ENCODE results near the gene CHRND.
A peak's percentile ranks its signal among the peaks of the same experiment; 100 is the strongest.

CHRND gene

DNA sequence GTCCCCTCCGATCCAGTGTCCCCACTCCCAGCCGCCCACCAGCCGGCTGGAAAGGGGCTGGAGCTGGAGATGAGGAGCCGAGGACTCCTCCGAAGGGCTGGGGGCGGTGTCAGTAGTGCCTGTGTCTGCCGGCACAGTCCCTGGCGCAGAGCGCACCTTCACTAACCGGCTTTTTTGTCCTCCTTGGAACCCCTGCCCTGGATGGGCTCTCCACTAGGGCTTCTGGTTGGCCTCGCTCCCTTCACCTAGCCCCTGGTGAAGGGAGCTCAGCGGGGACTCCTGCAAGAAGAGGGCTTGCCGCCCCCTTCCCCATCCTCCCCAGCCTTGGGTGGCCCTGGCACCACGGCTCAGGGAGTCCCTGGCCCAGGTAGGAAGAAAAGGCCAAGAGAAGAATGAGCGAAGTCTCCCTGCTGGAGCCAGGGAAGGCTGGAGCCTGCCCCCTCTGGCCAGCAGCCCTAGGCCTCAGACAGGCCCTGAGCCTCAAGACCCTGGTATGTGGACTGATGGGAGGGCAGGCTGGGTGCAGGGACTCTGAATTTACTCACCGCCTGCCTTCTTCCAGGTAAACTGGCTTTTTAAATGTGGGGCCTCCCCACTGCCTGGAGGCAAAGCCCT lies 37.8 kb upstream of the CHRND start:
- DNase-seq = no peak

DNA sequence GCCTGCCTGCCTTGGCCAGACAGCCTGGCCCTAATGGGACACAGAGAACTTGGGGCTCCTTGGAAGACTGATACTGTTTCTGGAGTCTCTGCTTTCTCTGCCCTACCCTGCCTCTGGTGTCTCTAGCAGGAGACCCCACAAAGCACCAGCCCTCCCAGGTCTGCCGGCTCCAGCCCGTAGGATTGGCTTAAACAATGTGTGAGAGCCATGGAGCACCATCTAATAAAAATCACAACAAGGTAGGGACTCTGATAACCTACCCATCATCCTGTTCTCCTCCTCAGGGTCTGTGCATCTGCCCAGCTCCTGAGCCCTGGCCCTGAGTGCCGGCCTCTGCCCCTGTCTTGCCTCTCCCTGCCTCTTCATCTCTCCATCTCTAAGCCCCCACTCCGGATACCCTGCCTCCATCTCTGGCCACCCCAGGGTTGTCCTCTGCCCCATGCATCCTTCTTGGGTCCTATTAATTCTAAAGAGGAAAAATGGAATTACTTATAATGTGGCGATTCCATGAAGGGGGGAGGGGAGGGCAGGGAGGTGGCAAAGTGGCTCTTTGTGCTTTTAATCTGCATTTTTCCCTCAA lies 37.1 kb upstream of the CHRND start:
- no peak for DNase-seq

DNA sequence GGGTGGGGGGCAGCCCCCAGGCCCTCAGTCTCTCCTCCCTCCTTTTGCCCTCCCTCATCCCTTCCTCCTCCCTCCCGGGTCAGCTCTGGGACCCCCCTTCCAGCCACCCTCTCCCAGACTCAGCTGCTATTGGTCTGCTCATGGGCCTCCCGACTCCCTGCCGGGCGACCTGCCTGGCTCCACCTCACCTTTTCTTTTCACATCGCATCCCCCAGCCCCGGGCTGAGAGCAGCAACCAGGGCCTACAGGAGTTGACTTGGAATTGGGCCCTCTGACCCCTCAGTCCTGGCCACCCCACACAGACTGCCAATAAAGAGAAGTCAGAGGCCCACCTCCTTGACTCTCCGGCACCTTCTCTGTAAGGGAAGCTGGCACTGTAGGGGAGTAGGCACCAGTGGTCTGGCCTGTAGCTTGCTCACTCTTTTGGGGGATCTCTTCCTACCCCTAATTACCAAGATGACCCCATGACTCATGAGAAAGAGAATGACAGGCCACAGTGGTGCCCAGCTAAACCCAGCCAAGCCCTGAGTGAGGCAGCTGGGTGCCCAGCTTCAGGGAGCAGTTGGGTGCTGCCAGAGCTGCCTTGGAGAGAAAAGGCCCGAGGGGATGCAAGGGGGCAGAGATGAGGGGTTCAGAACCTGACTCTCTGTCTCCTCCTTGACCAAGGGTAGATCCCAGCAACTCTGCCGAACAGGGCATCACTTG lies 36.3 kb upstream of the CHRND start:
- DNase-seq = no peak

DNA sequence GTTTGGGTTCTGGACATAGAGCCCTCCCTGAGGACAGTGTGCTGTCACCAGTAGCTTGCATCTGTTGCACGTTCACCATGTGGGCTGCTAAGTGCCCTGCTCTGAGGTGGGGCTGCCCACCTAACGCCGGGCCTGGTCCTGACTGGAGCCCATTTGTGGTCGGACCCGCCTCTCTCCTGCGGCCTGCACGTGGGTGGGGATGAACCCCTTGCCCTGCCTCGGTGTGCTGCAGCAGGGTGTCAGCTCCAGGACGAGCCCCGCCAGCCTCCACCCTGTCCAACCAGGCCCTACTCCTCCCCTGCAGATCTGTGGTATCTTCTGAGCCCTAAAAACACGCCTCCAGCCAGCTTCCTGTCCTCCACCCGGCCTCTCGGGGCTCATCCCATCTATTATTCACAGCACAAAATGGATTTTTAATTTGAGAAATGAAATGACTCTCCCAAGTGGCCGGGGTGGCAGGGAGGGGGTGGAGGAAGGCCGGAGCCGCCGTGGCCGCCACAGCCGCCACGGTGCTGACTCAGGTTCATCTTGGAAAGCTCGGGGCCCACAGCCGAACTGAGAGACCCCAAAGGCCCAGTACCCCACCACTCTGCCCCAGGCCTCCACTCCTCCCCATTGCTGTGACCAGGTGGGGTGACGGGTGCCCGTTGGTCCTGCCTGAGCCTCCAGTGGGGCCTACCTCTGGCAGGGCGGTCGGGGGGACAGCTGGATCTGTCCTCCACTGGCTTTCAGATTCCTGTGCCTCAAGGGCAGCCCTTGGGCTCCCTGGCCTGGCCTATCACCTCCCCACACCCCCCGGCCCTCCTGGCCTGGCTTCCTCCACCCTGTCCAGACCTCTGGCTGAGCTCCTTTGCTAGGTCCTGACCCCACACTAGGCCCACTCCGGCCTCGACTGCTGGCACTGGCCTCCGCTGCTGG lies 35.5 kb upstream of the CHRND start:
- no peak for DNase-seq

DNA sequence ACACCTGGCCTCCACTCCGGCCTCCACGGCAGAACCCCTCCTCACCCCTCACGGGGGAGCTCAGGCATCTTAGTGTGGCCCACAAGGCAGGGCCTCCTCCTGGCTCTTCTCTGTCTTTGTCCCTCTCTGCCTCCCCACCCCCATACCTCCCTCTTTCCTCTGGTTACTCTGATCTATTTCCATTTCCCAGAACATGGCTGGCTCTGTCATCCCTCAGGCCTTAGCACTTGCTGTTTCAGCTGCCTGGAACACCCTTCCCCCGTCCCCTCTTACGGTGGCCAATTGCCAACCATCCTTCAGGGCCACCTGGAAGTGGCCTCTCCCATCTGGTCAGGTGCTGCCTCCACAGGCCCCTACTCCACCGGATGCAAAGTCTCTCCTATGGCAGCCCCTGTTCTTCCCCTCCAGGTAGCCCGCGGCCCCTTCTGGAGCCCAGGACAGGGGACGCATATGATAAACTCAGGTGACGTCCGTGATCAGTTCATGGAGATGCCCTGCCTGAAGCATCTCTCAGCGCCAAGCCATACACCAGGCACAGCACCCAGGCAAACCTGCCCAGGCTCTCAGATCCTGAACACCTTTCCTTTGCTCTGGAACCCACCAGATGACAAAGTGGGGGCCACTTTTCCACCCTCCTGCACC lies 34.7 kb upstream of the CHRND start:
- no peak for DNase-seq

DNA sequence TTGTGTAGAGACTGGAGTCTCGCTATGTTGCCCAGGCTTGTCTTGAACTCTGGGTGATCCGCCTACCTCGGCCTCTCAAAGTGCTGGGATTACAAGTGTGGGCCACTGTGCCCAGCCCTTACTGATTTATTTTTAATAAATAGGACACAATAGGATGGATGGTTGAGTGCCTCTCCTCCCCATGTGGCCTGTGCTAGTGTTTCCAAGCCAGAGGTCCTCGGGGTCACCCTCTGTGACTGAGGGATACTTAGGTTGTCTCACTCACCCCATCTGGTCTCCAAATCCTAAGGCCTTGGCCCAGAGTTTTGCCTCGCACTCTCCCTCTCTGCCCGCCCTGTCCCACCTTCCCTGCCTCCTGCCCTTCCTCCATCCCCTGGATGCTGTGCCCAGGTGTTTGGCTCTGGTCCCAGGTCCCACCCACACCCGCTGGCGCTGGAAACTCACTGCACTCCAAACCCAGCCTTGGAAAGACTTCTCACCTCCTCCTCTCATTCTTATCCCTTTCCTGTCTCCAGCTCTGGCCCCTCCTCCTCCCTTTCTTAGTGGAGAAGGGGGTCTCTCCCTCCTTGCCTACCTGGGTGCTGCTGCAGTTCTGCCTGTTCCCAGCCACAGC lies 33.6 kb upstream of the CHRND start:
- no peak for DNase-seq

DNA sequence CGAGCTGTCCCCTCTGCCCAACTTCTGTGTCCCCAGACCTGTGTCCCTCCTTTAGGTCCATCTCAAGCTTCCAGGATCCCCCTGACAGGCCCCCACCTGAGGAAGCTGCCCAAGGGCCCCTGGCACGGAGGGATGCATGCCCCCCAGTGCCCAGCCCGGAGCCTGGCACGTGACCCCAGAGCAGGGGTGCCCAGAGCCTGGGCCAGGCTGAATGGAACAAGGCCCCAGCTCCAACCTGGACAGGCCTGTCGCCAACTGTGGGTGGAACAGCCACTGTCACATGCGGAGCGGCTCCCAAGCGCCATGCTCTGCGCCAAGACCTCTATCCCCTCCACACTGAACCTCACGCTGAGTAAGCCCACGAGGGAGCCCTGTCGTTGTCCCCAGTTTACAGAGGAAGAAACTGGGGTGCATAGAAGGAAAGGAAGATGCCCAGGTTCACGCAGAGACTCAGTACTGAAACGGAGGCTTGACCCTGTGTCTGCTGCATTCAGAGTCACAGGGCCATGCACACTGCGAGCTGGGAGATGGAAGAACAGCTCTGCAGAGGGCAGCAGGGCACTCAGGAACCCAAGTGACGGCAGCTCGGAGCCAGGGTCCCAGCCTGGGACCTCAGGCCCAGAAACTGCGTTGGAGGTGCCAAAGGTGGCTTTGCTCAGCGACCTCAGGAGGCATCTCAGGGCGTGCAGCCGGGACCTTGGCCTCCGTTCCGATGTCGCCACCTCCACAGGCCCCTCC lies 32.8 kb upstream of the CHRND start:
- no peak for DNase-seq

DNA sequence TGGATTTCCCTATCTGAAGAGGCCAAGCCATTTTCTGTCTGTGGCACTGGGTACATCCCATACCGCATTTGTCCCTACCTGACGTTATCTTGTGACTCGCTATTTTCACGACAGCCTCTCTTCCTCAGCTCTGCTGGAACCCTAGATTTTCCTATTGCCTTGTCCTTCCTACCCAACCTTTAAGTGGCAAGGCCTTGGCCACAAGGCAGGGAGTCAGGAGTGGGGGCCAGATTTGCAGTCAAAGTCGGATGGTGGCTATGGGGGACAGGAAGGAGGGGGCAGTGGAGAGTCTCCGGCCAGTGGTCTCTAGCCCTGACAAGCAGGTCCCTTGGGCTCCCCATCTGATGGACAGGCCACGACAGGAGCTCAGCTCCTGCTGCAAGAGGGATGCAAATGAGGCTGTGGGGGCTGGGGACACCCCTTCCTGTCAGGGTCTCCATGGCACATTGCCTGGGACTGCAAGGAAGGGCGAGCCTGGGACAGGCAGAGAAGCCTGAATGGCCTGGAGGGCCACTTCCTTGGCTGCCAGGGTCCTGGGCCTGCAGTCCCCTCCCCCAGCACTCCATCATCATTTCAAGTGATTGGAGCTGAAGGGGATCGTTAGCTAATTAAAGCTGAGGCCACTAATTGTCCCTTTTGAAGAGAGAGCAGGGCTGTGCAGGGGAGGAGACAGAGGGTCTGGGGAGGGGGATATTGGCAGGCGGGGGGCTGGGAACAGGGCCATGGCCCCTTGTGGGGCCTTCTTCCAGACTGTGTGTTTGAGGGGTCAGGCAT lies 32.1 kb upstream of the CHRND start:
- DNase-seq = no peak

DNA sequence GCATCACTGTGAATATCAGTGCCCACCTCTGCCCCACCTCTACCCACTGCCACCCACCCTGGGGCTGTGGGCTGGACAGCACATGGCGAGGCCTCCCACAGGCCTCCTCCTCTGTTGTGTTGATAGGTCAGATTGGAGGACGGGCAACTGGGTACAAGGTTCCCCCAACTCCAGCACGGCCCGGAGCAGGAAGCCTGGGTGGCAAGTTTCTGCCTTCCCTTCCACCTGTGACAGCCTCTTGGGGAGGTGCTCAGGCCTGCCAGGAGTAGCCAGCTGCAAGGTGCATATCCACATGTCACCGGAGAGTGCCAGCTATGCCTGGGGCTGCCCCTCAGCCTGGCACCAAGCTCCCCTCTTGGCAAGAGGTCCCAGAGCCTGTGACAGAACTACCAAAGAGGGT lies 31.4 kb upstream of the CHRND start:
- DNase-seq = no peak

DNA sequence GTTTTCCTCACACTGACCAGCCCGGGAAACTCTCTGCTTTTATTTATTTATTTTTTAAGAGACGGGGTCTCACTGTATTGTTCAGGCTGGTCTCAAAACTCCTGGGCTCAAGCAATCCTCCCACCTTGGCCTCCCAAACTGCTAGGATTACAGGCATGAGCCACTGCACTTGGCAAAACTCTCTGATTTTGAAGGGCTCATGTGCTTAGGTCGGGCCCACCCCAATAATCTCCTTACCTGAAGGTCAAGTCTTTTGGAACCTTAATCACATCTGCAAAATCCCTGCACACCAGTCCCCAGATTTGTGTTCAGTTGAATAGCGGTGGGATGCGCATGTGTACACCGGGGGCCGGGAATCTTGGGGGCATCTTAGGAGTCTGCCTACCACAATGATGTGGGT lies 30.7 kb upstream of the CHRND start:
- DNase-seq = no peak

DNA sequence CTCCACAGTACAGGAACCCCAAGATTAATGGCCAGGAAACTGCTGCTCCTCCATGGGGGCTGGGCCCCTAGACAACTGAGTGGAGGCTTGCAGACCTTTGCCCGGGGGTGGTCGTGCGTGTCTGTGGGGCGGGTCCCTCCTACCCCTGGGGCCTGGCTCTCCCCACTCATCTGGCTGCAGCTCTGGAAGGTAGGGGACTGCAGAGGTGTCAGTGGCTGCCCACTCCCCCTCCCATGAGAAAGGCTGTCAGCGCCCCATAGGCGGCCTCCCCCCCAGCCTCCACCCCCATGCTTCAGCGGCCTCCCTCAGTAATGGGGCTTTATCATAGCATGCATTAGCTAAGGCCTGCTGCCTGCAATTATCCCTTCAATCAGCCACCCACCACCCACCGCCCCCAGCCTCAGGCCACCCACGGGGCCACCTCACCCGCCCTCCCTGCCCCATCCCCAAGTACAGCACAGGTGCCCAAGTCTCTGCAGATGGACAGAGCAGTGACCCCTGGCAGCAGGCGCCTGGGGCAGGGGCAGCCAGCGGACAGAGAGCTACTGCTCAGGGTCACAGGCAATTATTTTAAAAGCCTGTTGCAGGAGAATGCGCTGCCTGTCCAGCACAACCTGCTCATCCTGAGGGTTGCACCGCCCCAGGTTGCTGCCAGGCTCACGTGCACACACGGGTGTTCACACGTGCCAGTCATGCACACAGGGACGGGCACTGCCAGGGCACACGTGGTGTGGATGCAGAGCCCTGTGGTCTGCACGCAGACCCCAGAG lies 29.3 kb upstream of the CHRND start:
- DNase-seq = no peak

DNA sequence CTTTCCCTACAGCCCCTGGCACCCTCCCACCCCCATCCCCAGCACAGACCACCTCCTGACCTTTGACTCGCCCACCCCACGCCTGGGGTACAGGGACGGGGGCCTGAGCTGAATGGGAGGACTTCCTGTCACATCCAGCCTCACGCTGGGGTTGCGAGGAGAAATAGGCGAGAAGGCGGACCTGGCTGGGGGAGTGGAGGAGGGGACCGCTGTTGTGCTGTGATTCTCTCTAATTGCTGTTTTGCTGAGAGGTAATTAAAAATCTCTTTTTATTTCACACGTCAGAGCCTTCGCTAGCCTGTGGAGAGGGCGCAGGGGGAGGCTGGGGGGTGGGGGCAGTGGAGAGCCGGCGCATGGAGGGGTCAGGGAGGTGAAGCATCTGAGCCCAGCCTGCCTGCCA lies 28.6 kb upstream of the CHRND start:
- no peak for DNase-seq

DNA sequence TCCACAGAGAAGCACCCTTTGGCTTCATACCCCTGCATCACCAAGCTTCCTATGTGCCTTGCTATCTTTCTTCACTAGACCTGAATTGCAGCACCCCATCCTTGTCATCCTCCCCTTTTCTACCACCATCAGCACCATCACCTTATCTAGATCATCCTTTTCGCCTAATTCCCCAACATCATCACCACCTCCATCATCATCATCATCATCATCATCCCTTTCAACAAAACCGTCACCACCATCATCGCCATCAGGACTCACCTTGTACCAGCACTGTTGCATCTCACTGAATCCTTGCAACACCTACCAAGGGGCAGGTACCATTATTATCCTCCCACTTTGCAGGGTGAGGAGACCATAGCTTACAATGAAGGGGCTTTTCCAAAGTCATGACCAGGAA lies 27.5 kb upstream of the CHRND start:
- no peak for DNase-seq

DNA sequence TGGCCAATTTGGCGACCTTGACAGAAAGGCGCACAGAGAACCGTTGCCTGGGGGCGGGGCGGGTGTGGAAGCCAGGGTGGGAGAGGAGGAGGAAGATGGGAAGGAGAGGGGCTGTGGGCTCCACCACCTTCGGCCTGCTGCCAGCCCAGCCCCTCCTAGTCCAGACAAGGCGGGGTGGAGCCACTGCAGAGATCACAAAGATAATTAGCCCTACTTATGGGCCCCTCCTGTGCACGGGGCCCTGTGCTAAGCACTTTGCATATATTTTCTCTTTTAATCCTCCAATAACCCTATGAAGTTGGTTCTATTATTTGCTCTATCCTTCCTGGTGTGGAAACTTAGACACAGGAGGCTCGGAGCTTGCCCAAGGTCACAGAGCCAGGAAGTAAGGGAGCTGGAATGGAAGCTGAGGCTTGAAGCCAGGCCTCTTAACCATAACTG lies 24.6 kb upstream of the CHRND start:
- DNase-seq = no peak

DNA sequence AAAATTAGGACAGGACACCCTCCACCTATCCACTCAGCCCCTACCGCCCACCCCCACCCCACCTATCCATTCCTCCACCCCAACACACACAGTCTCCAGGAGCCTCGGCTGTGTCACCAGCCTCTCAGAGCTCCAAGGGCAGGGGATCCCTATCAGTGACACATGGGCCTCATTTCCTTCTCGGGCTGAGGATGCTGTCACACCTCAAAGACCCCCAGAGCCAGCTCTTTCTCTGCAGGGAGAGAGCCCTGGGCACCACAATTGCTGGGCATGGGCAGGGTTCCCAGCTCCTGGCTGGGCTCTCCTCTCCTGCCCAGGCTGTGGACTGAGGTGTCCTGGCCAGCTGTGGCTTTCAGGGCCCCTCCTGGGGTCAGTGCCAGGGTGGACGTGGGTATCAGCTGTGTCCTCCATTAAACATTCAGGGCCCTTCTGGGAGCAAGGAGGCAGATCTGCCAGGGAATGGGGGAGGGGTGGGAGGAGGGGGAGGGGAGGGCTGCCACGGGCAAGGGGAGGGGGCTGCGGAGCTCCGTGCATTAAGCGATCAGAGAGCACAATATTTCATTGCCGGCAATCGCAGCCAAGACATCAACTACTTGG lies 24.1 kb upstream of the CHRND start:
- no peak for DNase-seq

DNA sequence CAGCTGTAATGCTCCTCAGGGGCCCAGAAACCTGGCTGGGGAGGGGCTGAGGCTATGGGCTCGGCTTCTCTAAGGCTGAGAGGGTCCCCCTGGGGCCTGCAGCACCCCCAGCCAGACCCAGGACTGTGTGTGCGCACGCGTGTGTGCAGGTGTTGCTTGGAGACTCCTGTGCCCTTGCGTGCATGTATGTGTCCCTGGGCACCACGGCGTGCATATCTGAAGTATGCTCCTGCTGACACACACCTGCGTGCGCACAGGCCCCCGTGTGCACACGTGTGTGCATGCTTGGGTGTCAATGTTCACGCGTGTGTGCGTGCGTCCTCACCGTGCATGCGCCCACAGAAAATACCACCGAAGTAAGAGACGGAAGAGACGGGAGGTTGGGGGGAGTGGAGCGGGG lies 23.4 kb upstream of the CHRND start:
- no peak for DNase-seq

DNA sequence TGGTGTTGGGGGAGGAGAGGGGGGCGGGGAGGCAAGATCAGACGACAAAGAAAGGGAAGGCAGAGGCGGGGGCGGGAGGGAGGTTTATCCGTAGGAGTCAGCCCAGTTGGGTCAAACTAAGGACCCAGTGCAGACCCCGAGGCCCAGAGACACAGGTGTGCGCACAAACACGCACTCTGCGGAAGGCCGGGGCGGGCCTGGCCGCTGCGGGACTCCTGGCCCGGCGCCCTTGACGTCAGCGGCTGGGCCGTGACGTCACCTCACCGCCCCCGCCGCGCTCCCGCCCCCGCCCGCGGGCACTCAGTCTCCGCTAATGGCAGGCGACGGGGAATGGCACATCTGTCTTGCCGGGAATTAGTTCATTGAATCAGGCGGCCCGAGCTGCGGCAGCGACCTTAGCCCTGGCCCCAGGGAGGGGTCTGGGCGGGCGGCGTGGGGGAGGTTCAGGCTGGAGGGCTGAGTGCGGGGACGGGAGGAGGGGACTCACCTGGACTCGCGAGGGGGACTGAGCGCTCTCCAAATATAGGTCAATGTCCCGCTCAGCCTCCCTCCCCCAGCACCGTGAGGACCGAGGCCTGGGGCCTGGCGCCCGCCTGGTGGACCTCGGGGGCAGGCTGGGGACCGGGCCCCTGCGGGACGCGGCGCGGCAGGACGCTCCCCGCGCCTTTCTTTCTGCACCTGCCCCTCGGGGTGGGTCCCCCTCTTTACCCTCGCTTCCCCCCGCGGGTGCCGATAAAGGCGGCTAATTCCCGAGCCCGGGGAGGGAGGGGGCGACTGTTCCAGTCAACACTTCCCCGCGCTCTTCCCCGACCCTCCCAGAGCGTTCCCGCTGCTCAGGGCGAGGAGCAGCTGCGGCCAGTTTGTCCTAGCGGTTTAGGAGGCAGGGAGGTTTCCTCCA lies 22.8 kb upstream of the CHRND start:
- peak; percentile 79 for DNase-seq

DNA sequence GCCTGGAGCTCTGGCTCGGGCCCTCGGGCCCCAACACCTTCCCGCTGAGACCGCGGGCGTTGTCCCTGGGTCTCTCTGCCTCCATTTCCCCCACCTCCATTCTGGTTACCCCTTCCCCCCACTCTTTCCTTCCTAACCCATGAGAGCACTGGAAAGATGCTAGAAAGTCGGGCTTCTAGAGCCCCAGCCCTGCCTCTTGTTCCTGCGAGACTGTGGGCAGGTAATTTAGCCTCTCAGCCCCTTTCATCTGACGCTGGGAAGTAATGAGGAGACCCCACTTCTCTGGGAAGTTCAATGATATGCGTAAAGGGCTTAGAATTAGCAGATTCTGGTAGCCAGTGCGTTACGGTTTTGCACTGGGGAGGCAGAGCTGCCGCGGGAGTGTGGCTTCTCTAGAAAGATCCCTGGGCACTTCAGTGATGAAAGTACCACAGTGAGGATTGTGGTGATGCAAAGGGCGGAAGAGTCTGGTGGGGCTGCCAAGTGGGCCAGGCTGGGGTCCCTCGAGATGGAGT lies 22.1 kb upstream of the CHRND start:
- DNase-seq = no peak

Measured in islet precursor cell (in vitro differentiated cells).